HUES6 (cell line): ENCODE data around the gene SLC37A2.
A peak's percentile ranks its signal among the peaks of the same experiment; 100 is the strongest.
"Not testable (repeated sequence)": the region's sequence is repeated elsewhere in the genome, so short reads cannot be mapped to it uniquely, and the experiment has no call there.

Experiments
- H3K27ac ChIP-seq: 2 replicates; pipeline ENCODE4 v1.7.0; 2013; ENCODE audit warnings: low read depth, mild to moderate bottlenecking, low read length, inconsistent platforms
- H3K27me3 ChIP-seq: 2 replicates; pipeline ENCODE4 v1.6.1; 2013; ENCODE audit warnings: low read length; ENCODE audit not compliant: control insufficient read depth, insufficient read depth
- H3K36me3 ChIP-seq: 2 replicates; pipeline ENCODE4 v1.6.1; 2013; ENCODE audit warnings: low read length; ENCODE audit not compliant: control insufficient read depth, insufficient read depth
- H3K4me1 ChIP-seq: 2 replicates; pipeline ENCODE4 v1.6.1; 2013; ENCODE audit warnings: low read length; ENCODE audit not compliant: control insufficient read depth, insufficient read depth
- H3K4me3 ChIP-seq: 2 replicates; pipeline ENCODE4 v1.5.1; 2013; ENCODE audit warnings: low read depth, low read length
- H3K9ac ChIP-seq: one replicate; pipeline ENCODE4 v1.6.1; 2013; ENCODE audit warnings: mild to moderate bottlenecking, low read length
- H3K9me3 ChIP-seq: 2 replicates; pipeline ENCODE4 v1.6.1; 2013; ENCODE audit warnings: low read depth, low read length; ENCODE audit not compliant: control insufficient read depth, insufficient read depth

Gene SLC37A2

GRCh38 chr11:125062931-125063428 is at the start of gene SLC37A2:
Gene SLC37A2, plus strand, starts transcription at chr11:125063305. Its CDS starts 63 bp downstream, at chr11:125063368.
- H3K27me3 ChIP-seq, result peaks cover 57% of the 10 kb centered on the region
- H3K9me3 ChIP-seq, result no peaks in the 10 kb centered on the region
- no peaks in the 10 kb centered on the region; the same call in 1 of the 2 replicates for H3K4me1 ChIP-seq
- no peaks in the 10 kb centered on the region for H3K36me3 ChIP-seq
- H3K4me3 ChIP-seq, result peak within 1 kb of the TSS; percentile 80
- H3K9ac ChIP-seq, result peak within 1 kb of the TSS; percentile 52
- H3K27ac ChIP-seq, result no peak within 1 kb of the TSS

- no peaks in the 10 kb centered on the region for H3K36me3 ChIP-seq
- no peaks in the 10 kb centered on the region for H3K9me3 ChIP-seq
- H3K9ac ChIP-seq, result no peak overlapping the region
- no peak overlapping the region for H3K27ac ChIP-seq
- no peaks in the 10 kb centered on the region for H3K4me1 ChIP-seq
- H3K27me3 ChIP-seq, result no peaks in the 10 kb centered on the region
- H3K4me3 ChIP-seq, result no peak overlapping the region
Observed at GRCh38 chr11:125016413-125016812, 46.7 kb upstream of the SLC37A2 start.

- H3K9me3 ChIP-seq, result no peaks in the 10 kb centered on the region
- no peak overlapping the region for H3K4me3 ChIP-seq
- no peak overlapping the region for H3K27ac ChIP-seq
- no peaks in the 10 kb centered on the region for H3K36me3 ChIP-seq
- H3K9ac ChIP-seq, result no peak overlapping the region
- H3K27me3 ChIP-seq, result no peaks in the 10 kb centered on the region
- H3K4me1 ChIP-seq, result no peaks in the 10 kb centered on the region
Observed at GRCh38 chr11:125020342-125020741, 42.8 kb upstream of the SLC37A2 start.

GRCh38 chr11:125022551-125022950 is 40.6 kb upstream of the SLC37A2 start:
- Histone ChIP-seq H3K9me3 (no peaks in the 10 kb centered on the region), H3K9ac (no peak overlapping the region), H3K36me3 (no peaks in the 10 kb centered on the region), H3K4me1 (no peaks in the 10 kb centered on the region), H3K4me3 (no peak overlapping the region), H3K27ac (no peak overlapping the region), H3K27me3 (no peaks in the 10 kb centered on the region)

- Histone ChIP-seq H3K27ac (no peak overlapping the region), H3K9me3 (no peaks in the 10 kb centered on the region), H3K4me3 (no peak overlapping the region), H3K9ac (no peak overlapping the region), H3K27me3 (no peaks in the 10 kb centered on the region), H3K36me3 (no peaks in the 10 kb centered on the region), H3K4me1 (no peaks in the 10 kb centered on the region)
Observed at GRCh38 chr11:125025968-125026367, 37.1 kb upstream of the SLC37A2 start.

- H3K4me3 ChIP-seq, H3K9ac ChIP-seq, H3K4me1 ChIP-seq, H3K27me3 ChIP-seq, H3K9me3 ChIP-seq, H3K27ac ChIP-seq, H3K36me3 ChIP-seq: not testable (repeated sequence)
Observed at GRCh38 chr11:125029431-125029830, 33.7 kb upstream of the SLC37A2 start.

GRCh38 chr11:125036933-125037332 is 26.2 kb upstream of the SLC37A2 start:
- no peak overlapping the region for H3K27ac ChIP-seq
- peaks cover 3% of the 10 kb centered on the region; the same call in 1 of the 2 replicates for H3K9me3 ChIP-seq
- no peaks in the 10 kb centered on the region for H3K27me3 ChIP-seq
- H3K4me3 ChIP-seq, result no peak overlapping the region
- H3K4me1 ChIP-seq, result no peaks in the 10 kb centered on the region
- H3K36me3 ChIP-seq, result no peaks in the 10 kb centered on the region
- no peak overlapping the region for H3K9ac ChIP-seq

- Histone ChIP-seq H3K9ac (no peak overlapping the region), H3K4me1 (no peaks in the 10 kb centered on the region), H3K4me3 (no peak overlapping the region), H3K27me3 (no peaks in the 10 kb centered on the region; the same call in 1 of the 2 replicates), H3K9me3 (peaks cover 8% of the 10 kb centered on the region; the same call in 1 of the 2 replicates), H3K36me3 (no peaks in the 10 kb centered on the region), H3K27ac (no peak overlapping the region)
Observed at GRCh38 chr11:125049164-125049792, 13.8 kb upstream of the SLC37A2 start.

GRCh38 chr11:125052047-125052446 is 11.1 kb upstream of the SLC37A2 start:
- H3K27me3 ChIP-seq, result no peaks in the 10 kb centered on the region; the same call in 1 of the 2 replicates
- H3K4me3 ChIP-seq, result no peak overlapping the region
- H3K9ac ChIP-seq, result no peak overlapping the region
- no peaks in the 10 kb centered on the region for H3K36me3 ChIP-seq
- H3K27ac ChIP-seq, result no peak overlapping the region
- no peaks in the 10 kb centered on the region for H3K4me1 ChIP-seq
- H3K9me3 ChIP-seq, result no peaks in the 10 kb centered on the region; the same call in 1 of the 2 replicates

- no peaks in the 10 kb centered on the region for H3K9me3 ChIP-seq
- no peaks in the 10 kb centered on the region for H3K36me3 ChIP-seq
- H3K27ac ChIP-seq, result no peak overlapping the region
- H3K4me3 ChIP-seq, result no peak overlapping the region
- no peak overlapping the region for H3K9ac ChIP-seq
- H3K27me3 ChIP-seq, result no peaks in the 10 kb centered on the region; the same call in 1 of the 2 replicates
- no peaks in the 10 kb centered on the region for H3K4me1 ChIP-seq
Observed at GRCh38 chr11:125053167-125053566, 9.9 kb upstream of the SLC37A2 start.

GRCh38 chr11:125055107-125055715 is 7.9 kb upstream of the SLC37A2 start:
- no peak overlapping the region for H3K27ac ChIP-seq
- no peaks in the 10 kb centered on the region for H3K36me3 ChIP-seq
- no peaks in the 10 kb centered on the region for H3K9me3 ChIP-seq
- no peaks in the 10 kb centered on the region for H3K27me3 ChIP-seq
- H3K4me1 ChIP-seq, result no peaks in the 10 kb centered on the region
- no peak overlapping the region for H3K9ac ChIP-seq
- no peak overlapping the region for H3K4me3 ChIP-seq
